Prostate gland (tissue), 2 donors: ENCODE results near the gene OR6B2.

Source experiments
- CTCF ChIP-seq, 4 experiments: fragments of 200-600 bp in 2 of 4; fragments of 450-650 bp in 2 of 4; sonication (generic) in 2 of 4; IDR thresholded peaks; 1 replicate in 3 of 4; 2 replicates in 1 of 4; pipeline ENCODE4 v1.5.1; 2016 to 2019; ENCODE audit warnings: antibody characterized with exemption in 4 of 4, mild to moderate bottlenecking in 2 of 4, moderate library complexity in 2 of 4
- POLR2A ChIP-seq: fragments of 450-650 bp; IDR thresholded peaks from one replicate; pipeline ENCODE4 v1.6.1; 2016; ENCODE audit warnings: antibody characterized with exemption, mild to moderate bottlenecking

- TF ChIP-seq CTCF (IDR thresholded peaks at IDR 0.05): no peak
- no peak for TF ChIP-seq POLR2A
Measured at GRCh38 chr2:240074545-240074944, 44.3 kb upstream of the OR6B2 start.
